AG10803 (cell line): ENCODE measurements around the gene DAP.

ENCODE experiments used
- DNase-seq: peaks from one replicate; pipeline ENCODE4 v3.0.0; 2010; ENCODE audit warnings: low read depth
- H3K4me3 ChIP-seq: 2 replicates; pipeline ENCODE4 v1.5.1; 2011; ENCODE audit warnings: mild to moderate bottlenecking, low read length, control low read depth
- TF ChIP-seq, protein P1 (sequence below): conservative IDR thresholded peaks from 2 replicates; pipeline ENCODE4 v1.5.1; 2011; ENCODE audit warnings: mild to moderate bottlenecking, low read length, control low read depth, inconsistent platforms

Gene DAP

DNA sequence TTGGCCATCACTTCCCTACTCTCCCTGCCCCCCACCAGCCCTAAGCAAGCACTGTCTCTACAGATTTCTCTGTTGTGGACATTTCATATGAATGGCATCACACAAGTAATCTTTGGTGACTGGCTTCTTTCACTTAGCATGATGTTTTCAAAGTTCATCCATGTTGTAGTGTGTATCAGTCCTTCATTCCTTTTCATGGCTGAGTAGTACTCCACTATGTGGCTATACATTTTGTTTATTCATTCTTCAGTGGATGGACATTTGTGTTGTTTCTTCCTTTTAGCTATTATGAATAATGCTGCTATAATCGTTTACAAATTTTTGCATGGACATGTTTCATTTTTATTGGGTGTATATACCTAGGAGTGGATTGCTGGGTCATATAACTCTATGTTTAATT lies 84.1 kb downstream of the DAP start:
- TF ChIP-seq, protein P1, sequence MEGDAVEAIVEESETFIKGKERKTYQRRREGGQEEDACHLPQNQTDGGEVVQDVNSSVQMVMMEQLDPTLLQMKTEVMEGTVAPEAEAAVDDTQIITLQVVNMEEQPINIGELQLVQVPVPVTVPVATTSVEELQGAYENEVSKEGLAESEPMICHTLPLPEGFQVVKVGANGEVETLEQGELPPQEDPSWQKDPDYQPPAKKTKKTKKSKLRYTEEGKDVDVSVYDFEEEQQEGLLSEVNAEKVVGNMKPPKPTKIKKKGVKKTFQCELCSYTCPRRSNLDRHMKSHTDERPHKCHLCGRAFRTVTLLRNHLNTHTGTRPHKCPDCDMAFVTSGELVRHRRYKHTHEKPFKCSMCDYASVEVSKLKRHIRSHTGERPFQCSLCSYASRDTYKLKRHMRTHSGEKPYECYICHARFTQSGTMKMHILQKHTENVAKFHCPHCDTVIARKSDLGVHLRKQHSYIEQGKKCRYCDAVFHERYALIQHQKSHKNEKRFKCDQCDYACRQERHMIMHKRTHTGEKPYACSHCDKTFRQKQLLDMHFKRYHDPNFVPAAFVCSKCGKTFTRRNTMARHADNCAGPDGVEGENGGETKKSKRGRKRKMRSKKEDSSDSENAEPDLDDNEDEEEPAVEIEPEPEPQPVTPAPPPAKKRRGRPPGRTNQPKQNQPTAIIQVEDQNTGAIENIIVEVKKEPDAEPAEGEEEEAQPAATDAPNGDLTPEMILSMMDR, result no peak
- no peak for DNase-seq
- no peak overlapping the region for H3K4me3 ChIP-seq

DNA sequence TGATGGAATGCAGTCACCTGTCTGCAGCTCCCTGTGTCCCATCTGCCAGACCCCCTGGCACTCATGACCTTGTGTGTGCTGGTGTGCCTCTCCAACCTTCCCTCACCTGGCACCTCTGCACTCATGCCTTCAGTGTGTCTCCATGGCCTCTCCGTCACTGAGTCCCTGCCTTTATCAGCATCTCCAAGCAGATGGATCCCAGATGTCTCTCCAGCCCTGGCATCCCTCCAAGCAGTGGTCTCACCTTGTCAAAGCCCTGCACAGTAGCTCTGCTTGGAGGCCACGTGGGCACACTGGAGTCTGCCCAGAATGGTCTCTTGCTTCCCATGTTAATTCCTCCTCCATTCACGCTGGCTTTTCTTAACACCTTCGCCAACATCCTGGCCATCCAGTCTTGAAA lies 84.8 kb downstream of the DAP start:
- no peak for DNase-seq
- TF ChIP-seq, protein P1, result no peak
- H3K4me3 ChIP-seq, result no peak overlapping the region

DNA sequence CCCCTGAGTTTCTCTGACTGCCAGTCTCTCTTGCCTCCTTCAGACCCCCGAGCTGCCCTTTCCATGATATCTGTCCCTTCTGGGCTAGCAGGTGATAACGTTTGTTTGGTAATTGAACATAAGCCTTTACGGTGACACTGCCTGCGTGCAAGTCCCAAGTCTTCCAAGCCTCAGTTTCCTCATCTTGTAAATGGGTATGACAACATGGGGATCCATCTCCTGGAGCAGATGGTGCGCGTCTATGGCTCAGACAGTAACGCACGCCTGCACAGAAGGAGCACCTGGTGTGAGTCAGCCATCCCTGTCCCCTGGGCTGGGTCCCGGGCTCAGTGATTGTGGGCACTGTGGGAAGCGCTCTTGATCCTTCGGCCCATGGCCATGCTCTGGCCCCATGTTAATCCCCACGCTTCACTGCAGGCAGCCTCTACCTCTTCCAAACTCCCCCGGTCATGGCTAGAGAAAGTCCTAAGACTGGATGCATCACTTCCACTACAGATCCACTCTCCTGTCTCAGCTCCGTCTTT lies 85.8 kb downstream of the DAP start:
- TF ChIP-seq, protein P1, result no peak
- no peak overlapping the region for H3K4me3 ChIP-seq
- no peak for DNase-seq

DNA sequence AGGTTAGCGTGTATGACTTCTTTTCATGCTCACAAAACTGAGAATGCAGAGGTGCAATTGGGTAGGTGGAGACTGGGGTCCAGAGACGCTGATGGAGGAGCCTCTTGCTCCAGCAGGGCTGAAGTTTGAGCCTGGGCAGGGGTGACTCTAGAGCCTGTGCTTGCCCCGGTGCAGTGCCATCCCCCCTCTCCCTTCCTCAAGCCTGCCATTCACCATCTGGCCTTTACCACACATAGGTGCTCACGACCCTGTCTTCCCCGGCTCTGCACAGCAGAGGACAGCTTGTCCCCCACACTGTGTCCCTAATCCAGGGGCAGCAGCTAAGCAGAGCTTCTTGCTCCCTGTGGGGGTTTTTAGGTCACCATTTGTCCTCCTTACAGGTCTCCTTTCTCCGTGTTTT lies 86.5 kb downstream of the DAP start:
- no peak overlapping the region for H3K4me3 ChIP-seq
- DNase-seq, result no peak
- TF ChIP-seq, protein P1, result no peak

DNA sequence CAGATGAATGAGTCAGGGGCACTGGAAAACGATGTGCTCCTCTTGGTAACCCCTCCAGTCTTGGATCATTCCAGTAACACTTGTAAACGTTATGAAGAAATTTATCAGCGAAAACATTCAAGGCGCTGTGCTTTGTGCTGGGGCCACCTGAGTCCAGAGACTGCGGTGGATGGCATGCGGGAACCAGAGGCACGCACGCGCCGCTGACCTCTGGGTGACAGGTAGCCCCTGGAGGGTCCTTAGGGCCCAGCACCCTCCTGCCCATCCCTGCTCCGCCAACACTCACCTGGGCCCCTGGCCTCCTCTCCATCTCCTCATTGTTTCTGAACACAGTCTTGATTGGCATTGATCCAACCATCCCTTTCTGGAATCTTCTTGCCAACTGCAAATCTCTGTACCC lies 86.9 kb downstream of the DAP start:
- TF ChIP-seq, protein P1, result no peak
- no peak overlapping the region for H3K4me3 ChIP-seq
- DNase-seq, result no peak

DNA sequence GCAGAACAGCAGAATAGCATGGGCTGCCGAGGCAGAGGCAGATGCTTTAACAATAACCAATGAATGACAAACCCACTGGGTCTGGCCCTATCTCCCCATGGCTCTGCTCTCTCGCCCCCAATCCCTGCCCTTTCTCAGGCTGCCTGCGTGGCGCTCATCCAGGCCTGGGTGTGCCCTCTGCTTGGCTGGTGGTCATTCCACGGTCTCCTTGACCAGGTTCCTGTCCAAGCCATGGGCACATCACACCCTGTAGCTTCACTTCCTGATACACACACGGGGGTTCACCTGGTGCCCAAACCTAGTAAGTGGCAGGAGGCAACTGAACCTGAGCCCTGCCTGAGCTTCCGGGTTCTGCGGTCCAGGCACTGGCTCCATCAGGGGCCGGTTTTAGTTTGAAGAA lies 87.6 kb downstream of the DAP start:
- no peak for DNase-seq
- TF ChIP-seq, protein P1, result no peak
- H3K4me3 ChIP-seq, result no peak overlapping the region

DNA sequence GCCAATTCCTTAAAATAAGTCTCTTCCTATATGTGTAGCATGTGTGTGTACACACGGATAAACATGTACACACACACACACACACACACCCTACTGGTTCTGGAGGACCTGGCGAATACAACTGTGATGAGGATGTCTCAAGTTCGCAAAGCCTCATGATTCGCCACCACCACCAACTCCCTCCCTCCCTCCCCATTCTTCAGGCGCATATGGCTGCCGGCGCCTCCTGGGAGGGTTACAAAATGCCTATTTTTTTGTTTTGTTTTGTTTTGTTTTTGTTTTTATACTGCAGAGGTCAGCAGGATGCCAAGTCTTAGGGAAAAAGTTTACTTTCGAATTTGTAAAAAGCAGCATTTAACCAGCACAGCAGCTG lies 88.0 kb downstream of the DAP start:
- H3K4me3 ChIP-seq, result no peak overlapping the region
- TF ChIP-seq, protein P1, result no peak
- DNase-seq, result no peak
